ENCODE measurements around the gene ZNF200.

Gene ZNF200

DNA sequence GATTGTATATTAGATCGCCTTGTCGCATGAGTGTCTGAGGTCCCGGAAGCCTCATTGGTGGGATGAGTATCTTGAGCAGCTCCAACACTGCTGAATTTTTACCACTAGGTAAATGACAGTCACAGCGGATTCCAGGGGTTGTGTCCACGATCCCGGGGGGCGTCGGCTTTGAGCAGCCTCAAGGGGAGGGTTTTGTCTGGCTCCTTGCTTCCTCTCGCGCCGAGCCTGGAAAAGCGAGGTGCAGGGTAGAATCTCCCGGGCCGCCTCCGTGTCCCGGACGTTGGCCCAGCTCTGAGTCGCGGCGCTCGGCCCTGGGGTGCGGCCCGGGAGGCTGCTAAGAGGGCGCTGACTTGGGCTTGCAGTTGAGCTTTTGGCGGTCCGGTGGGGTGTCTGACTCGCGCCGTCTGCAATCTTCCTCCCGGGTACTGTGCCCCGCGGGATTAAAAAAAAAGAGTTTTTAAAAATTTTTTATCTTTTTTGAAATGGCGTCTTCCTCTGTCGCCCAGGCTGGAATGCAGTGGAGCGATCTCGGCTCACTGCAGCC is 42.4 kb downstream of the ZNF200 start:
- in situ Hi-C loops (cut with HindIII; ENCODE audit: low pct_ligation_motif_present, low sequenced_read_pairs), result no loop called here
- no peak for DNase-seq
- Histone ChIP-seq H3K36me3 (replicated peaks) (no peaks in the 10 kb centered on the region), H3K4me3 (ENCODE audit: low read depth, low read length) (peak overlapping the region; percentile 26), H3K27me3 (replicated peaks) (no peaks in the 10 kb centered on the region), H3K27ac (no peak overlapping the region)
- TF ChIP-seq, protein P1, sequence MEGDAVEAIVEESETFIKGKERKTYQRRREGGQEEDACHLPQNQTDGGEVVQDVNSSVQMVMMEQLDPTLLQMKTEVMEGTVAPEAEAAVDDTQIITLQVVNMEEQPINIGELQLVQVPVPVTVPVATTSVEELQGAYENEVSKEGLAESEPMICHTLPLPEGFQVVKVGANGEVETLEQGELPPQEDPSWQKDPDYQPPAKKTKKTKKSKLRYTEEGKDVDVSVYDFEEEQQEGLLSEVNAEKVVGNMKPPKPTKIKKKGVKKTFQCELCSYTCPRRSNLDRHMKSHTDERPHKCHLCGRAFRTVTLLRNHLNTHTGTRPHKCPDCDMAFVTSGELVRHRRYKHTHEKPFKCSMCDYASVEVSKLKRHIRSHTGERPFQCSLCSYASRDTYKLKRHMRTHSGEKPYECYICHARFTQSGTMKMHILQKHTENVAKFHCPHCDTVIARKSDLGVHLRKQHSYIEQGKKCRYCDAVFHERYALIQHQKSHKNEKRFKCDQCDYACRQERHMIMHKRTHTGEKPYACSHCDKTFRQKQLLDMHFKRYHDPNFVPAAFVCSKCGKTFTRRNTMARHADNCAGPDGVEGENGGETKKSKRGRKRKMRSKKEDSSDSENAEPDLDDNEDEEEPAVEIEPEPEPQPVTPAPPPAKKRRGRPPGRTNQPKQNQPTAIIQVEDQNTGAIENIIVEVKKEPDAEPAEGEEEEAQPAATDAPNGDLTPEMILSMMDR (IDR thresholded peaks at IDR 0.05; ENCODE audit: low read depth, low read length, missing control alignments), result no peak

DNA sequence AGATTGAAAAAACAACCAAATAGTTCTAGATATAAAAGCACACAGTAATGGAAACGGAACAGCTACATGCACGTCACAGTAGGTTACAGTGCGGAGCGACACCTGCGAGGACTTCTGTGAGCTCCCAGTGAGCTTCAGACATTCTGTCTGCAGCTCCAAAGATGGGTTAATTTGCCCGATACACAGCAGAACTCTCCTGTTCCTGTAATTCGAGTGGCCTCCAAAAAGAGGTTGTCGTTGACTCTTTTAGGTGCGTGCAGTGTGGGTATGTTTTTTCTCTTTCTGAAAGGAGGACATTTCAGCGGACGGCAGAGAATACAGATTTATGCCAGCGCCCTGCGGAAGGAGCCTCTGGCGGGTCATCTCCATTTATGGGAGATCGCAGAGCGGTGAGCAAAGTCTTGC is 44.0 kb downstream of the ZNF200 start:
- Histone ChIP-seq H3K27me3 (replicated peaks) (no peaks in the 10 kb centered on the region), H3K4me3 (ENCODE audit: low read depth, low read length) (peak overlapping the region; percentile 49), H3K27ac (no peak overlapping the region), H3K36me3 (replicated peaks) (no peaks in the 10 kb centered on the region)
- no peak for DNase-seq
- in situ Hi-C loops (cut with HindIII; ENCODE audit: low pct_ligation_motif_present, low sequenced_read_pairs), result no loop called here
- TF ChIP-seq, protein P1 (IDR thresholded peaks at IDR 0.05; ENCODE audit: low read depth, low read length, missing control alignments), result no peak

DNA sequence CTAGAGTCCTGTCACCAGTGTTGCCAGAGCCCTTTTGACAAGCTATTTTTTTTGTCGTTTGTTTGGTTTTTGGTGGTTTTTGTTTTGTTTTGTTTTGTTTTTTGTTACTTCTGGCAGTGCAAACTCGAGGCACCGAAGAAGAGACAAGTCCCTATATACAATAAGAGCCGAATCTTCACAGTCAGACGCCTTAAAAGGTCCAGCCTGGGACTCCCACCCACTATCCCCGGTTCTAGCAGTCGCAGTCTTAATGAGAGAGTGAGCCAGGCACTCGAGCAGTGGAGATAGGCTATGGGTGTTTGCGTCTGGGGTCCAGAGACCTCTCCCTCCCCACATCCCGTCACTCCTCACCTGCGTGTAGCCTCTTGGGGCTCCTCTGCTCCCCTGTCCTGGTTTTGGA is 45.1 kb downstream of the ZNF200 start:
- H3K27ac ChIP-seq, result no peak overlapping the region
- in situ Hi-C loops (cut with HindIII; ENCODE audit: low pct_ligation_motif_present, low sequenced_read_pairs), result no loop called here
- peak overlapping the region; percentile 68 for H3K4me3 ChIP-seq (ENCODE audit: low read depth, low read length)
- DNase-seq, result no peak
- no peaks in the 10 kb centered on the region for H3K36me3 ChIP-seq (replicated peaks)
- no peaks in the 10 kb centered on the region for H3K27me3 ChIP-seq (replicated peaks)
- TF ChIP-seq, protein P1 (IDR thresholded peaks at IDR 0.05; ENCODE audit: low read depth, low read length, missing control alignments), result no peak

DNA sequence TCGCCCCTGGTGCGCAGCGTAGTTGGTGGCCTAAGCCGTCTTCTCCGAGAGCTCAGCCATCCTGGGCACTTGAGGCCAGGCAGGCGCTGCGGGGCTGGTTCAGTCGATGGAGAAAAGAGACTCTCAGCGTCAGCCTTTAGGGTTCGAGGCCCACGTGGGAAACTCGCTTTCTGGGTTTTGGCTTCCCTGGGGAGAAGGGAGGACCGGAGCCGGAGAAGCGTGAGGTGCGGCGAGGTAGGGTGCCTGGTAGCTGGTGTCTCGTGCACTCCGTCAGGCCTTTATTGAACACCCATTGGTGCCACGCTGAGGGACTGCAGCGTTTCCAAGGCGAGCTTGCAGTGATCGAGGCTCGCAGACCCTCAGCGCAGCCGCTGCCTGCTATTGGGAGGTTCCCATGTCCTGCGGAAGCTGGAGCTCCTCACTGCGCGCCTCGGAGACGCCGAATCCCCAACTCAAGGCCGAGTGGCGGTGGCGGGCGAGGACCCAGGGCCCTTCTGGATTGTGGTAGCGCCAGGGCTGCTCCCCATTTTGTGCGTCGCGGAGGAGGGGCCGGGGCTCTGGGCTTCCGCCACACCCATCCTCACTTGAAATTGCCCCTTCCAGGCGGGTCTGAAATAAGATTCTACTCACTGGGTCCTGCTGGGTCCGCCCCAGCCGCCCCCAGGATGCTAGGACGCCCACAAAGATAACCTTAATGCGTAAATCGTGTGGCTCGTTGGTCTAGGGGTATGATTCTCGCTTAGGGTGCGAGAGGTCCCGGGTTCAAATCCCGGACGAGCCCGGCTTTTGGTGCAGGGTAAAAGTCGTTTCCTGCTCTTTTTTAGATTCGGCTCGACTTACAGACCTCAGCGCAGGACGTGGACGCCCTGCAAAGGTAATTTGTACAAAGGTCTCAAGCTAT is 45.8 kb downstream of the ZNF200 start:
- peak; percentile 76 for DNase-seq
- Histone ChIP-seq H3K27me3 (replicated peaks) (no peaks in the 10 kb centered on the region), H3K4me3 (ENCODE audit: low read depth, low read length) (peak overlapping the region; percentile 68), H3K27ac (peak overlapping the region; percentile 7), H3K36me3 (replicated peaks) (no peaks in the 10 kb centered on the region)
- in situ Hi-C loops (cut with HindIII; ENCODE audit: low pct_ligation_motif_present, low sequenced_read_pairs), result no loop called here
- TF ChIP-seq, protein P1 (IDR thresholded peaks at IDR 0.05; ENCODE audit: low read depth, low read length, missing control alignments), result no peak

DNA sequence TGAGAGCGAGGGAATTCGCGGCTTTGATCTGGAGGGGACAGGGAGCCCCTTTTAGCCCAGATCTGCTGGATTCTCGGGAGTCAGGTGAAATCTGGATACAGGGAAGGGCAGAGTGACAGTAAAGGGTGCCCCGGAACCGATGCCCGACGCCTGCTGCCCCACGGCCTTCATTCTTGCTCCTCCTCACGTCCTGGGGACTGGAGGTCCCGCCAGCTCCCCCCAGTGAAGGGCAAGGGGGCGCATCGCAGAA is 46.4 kb downstream of the ZNF200 start:
- DNase-seq, result no peak

More for the DNA sequence above, 46.4 kb downstream of the ZNF200 start:
- no peaks in the 10 kb centered on the region for H3K36me3 ChIP-seq (replicated peaks)
- H3K27ac ChIP-seq, result no peak overlapping the region
- no peaks in the 10 kb centered on the region for H3K27me3 ChIP-seq (replicated peaks)
- TF ChIP-seq, protein P1 (IDR thresholded peaks at IDR 0.05; ENCODE audit: low read depth, low read length, missing control alignments), result no peak
- in situ Hi-C loops (cut with HindIII; ENCODE audit: low pct_ligation_motif_present, low sequenced_read_pairs), result no loop called here
- H3K4me3 ChIP-seq (ENCODE audit: low read depth, low read length), result peak overlapping the region; percentile 68
